Measurements from ENCODE around the gene PTPRD. TPM values are rescaled to one million over a fixed set of nuclear protein-coding genes. Genes with fewer than 3 reads are reported as not detected.

Gene PTPRD
- total RNA-seq, 1 donor from 2014 or later: 15.6 TPM

DNA sequence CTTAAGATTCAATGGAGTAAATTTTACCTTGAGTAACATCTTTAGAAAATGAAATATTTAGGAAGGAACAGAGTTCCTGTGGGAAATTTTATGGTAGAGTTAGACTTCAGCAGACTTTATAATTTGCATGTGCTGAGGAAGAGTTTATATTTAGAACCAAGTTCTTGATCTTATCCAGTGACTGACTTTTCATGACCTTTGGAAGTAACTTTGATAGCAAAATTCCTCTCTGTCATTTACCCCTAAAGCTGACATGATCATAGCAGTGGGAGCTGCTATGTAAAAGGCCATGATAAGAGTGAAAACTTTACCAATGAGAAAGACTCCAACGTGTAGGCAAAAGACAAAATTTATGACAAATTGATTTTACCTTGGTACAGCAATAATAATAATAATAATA, 1741.4 kb downstream of the PTPRD start:
- Histone ChIP-seq H3K36me3 (no peaks in the 10 kb centered on the region), H3K27ac (replicated peaks) (no peak overlapping the region), H3K27me3 (ENCODE audit: low read depth) (no peaks in the 10 kb centered on the region), H3K4me3 (no peak overlapping the region), H3K9me3 (replicated peaks) (no peaks in the 10 kb centered on the region), H3K4me1 (peaks cover 25% of the 10 kb centered on the region)
- TF ChIP-seq, protein P1, sequence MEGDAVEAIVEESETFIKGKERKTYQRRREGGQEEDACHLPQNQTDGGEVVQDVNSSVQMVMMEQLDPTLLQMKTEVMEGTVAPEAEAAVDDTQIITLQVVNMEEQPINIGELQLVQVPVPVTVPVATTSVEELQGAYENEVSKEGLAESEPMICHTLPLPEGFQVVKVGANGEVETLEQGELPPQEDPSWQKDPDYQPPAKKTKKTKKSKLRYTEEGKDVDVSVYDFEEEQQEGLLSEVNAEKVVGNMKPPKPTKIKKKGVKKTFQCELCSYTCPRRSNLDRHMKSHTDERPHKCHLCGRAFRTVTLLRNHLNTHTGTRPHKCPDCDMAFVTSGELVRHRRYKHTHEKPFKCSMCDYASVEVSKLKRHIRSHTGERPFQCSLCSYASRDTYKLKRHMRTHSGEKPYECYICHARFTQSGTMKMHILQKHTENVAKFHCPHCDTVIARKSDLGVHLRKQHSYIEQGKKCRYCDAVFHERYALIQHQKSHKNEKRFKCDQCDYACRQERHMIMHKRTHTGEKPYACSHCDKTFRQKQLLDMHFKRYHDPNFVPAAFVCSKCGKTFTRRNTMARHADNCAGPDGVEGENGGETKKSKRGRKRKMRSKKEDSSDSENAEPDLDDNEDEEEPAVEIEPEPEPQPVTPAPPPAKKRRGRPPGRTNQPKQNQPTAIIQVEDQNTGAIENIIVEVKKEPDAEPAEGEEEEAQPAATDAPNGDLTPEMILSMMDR (IDR thresholded peaks at IDR 0.05; ENCODE audit: borderline replicate concordance): no peak
- intact Hi-C loops (cut with micrococcal nuclease): no loop called here
- DNase-seq: no peak

DNA sequence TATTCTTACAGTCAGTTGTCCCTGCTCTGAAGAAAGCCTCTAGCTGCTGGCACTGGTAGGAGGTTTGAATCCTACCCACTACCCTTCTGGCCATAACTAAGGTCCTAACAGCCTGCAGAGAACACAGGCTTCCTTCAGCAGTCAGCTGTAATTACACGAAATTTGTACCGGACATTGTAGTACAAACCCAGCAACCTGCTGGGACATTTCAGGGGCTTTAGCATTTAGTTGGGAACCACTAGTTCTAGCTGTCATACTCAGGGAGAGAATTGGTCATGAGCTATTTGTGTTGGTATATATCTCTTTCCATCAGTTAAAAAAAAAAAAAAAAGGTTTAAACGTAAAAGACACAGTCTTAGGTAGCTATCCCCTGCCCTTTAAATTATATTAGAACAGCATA, 1743.0 kb downstream of the PTPRD start:
- no peak overlapping the region for H3K27ac ChIP-seq (replicated peaks)

DNA sequence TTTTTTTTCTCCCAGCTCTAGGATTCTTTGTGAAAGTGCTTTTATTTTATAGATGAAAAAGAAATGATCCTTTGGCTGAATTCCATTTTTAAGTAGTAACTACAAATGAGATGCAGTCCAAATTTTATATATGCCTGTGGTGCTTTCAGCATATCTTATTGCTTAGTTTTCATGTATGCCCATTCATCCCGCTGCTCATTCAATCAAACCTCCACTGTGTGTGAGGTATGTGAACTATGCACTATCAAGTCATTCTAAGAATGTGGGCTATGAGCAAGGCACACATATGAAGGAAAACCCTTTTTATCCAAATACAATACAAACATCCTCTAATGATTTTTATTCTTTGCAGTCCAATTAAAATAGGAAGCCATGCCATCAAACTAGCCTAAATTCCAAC, 1744.2 kb downstream of the PTPRD start:
- Histone ChIP-seq H3K4me1 (peaks cover 29% of the 10 kb centered on the region), H3K27ac (replicated peaks) (no peak overlapping the region), H3K9me3 (replicated peaks) (no peaks in the 10 kb centered on the region), H3K36me3 (no peaks in the 10 kb centered on the region), H3K27me3 (ENCODE audit: low read depth) (no peaks in the 10 kb centered on the region), H3K4me3 (no peak overlapping the region)
- intact Hi-C loops (cut with micrococcal nuclease): no loop called here
- TF ChIP-seq, protein P1 (IDR thresholded peaks at IDR 0.05; ENCODE audit: borderline replicate concordance): no peak
- no peak for DNase-seq

More for the DNA sequence above, 1743.0 kb downstream of the PTPRD start:
- Histone ChIP-seq H3K9me3 (replicated peaks) (no peaks in the 10 kb centered on the region), H3K4me3 (no peak overlapping the region), H3K36me3 (no peaks in the 10 kb centered on the region), H3K27me3 (ENCODE audit: low read depth) (no peaks in the 10 kb centered on the region), H3K4me1 (peaks cover 29% of the 10 kb centered on the region)
- no peak for DNase-seq
- TF ChIP-seq, protein P1 (IDR thresholded peaks at IDR 0.05; ENCODE audit: borderline replicate concordance): no peak
- intact Hi-C loops (cut with micrococcal nuclease): no loop called here

DNA sequence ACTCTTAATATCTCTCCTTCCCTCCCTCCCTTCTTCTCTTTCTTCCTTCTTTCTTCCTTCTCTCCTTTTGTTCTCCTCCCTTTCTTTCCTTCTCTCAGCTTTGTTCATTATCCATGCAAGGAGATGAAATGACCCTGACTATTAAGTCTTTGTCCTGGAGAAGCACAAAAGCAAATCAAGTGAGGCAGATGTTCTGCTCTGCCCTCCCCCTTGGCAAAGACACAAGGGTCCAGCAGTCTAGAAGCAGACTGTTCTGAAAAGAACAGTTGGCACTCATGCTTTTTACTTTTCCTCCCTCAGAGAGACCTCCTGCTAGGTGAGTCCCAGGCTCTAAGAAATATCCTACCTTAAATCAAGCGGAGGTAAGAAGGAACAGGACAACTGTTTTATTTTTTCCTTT, 1745.7 kb downstream of the PTPRD start:
- Histone ChIP-seq H3K27me3 (ENCODE audit: low read depth) (no peaks in the 10 kb centered on the region), H3K27ac (replicated peaks) (no peak overlapping the region), H3K4me3 (no peak overlapping the region), H3K9me3 (replicated peaks) (no peaks in the 10 kb centered on the region), H3K4me1 (peaks cover 28% of the 10 kb centered on the region), H3K36me3 (no peaks in the 10 kb centered on the region)
- TF ChIP-seq, protein P1 (IDR thresholded peaks at IDR 0.05; ENCODE audit: borderline replicate concordance): no peak
- intact Hi-C loops (cut with micrococcal nuclease): no loop called here
- DNase-seq: no peak

- no peaks in the 10 kb centered on the region for H3K36me3 ChIP-seq
- no peaks in the 10 kb centered on the region for H3K27me3 ChIP-seq (ENCODE audit: low read depth)
- no peak overlapping the region for H3K4me3 ChIP-seq
- no peaks in the 10 kb centered on the region for H3K9me3 ChIP-seq (replicated peaks)
- no peak for DNase-seq
- intact Hi-C loops (cut with micrococcal nuclease): no loop called here
- TF ChIP-seq, protein P1 (IDR thresholded peaks at IDR 0.05; ENCODE audit: borderline replicate concordance): no peak
- H3K4me1 ChIP-seq: peaks cover 20% of the 10 kb centered on the region
- no peak overlapping the region for H3K27ac ChIP-seq (replicated peaks)
Observed at GRCh38 chr9:8864545-8864896, 1748.3 kb downstream of the PTPRD start.
